NCI-H1092 (cell line): Measurements from ENCODE around the gene PDCD4.

Experiments used
- DNase-seq: peaks from one replicate; lab custom pipeline; 2025; lab: John Stamatoyannopoulos, UW

PDCD4 gene

DNA sequence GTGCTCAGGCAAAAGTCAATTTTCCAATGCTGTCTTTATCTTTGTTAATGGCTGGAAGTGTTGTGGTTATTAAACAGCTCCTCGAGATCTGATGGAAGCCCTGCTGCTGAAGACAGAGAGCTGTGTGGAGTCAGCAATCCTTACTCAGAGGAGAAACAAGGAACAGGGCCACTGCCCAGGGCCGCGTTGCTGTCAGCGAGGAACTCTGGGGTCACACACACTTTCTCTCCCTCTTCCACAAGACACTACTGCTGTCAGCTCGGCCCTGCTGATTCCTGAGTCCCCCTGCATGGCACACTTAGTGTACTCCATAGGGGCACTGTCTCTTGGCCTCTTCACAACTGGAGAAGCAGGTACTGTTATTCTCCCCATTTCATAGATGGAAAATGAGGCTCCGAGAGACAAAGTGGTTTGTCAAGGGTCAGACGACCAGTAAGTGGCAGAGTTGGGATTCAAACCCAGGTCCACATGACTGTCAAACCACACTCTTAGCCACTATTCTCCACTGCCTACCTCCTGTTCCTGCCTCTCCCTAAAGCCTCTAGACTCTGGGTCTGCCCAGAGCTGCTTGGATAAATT, 29.3 kb upstream of the PDCD4 start:
- no peak for DNase-seq

DNA sequence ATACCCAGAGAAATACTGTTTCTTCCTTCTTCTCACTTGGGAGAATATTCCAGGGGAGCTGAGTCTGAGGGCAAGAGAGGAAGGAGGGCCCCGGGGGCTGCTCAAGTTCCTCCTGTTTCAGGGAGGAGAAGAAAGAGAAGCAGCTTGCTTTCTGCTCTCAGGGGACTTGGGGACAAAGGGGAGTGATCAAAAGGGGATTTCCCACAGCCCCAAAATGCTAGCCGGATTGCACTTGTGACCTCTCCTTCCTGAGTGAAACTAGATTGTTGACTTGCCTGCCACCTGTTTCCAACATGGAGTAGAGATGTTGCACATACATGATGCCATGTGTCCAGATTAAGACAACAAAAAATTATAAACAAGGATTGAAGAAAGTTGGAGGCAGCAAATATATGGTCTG, 28.7 kb upstream of the PDCD4 start:
- no peak for DNase-seq

DNA sequence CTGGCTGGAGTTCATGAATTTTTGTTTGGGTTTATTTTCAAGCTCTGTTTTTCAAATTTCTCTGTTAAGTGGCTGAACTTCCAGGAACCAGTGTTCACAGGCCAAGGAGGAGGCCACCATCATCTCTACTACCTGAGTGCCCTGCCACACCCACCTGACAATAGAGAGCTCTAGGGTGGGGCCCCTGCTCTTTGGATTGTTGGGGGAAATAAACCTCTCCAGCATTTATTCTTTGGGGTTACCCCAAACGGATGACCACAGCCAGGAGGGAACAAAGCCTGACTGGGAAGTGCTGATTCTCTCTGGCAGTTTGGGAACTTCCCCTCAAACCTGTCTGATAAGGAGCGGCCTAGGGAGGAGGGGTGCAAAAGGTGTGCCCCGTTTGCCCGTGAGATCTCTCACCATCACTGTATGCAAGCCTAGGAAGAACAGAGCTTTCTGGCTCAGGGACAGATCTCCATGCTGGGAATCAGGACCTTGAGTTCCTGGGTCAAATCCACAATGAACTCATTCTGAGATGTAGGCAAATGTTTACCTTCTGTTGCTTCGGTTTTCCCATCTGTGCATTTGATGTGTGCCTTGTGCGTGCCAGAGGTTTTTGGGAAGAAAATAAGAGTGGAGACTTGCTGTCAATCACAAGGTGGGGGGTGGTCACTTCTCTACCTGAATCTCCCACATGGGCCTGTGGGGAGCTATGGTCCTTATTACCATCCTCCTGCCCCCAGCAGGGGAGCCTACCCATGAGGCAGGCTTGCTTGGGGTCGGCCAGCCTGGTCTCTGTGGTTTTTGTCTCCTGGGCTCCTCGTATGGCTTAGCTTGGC, 27.7 kb upstream of the PDCD4 start:
- no peak for DNase-seq

DNA sequence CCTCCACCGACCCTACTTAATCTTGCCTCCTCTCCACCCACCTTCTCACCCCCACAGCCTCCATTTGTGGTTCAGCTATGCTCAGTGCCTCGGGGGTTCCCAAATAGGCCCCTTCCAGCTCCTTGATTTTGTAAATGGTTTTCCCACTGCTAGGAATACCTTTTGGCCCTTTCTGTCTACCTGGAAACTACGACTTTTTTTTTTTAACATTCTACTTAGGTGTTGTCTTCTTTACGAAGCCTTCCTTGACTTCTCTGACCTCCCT, 27.2 kb upstream of the PDCD4 start:
- no peak for DNase-seq

DNA sequence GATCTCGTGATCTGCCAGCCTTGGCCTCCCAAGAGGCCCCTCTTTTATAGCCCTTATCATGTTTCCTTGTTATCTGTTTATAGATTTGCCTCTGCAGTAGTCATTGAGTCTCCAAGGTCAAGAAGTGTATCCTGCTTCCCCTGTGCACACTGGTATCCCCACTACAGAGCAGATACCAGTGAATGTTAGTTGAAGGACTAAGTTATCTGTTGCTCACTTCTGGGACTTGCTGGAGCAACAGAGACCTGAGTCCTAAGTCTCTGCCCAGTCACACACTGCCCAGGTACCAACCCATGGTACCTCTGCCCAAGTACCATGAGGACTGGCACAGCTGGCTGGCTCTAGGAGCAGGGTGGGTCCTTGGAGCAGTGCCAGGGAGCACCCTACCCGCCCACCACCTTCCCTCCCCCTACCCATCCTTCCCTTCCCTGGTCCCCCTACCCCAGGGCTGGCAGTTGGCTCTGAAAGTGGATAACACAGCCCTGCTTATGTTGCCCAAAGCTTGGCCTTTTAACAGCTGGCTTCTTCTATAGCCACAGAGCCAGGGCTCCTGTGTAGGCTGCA, 26.5 kb upstream of the PDCD4 start:
- no peak for DNase-seq

DNA sequence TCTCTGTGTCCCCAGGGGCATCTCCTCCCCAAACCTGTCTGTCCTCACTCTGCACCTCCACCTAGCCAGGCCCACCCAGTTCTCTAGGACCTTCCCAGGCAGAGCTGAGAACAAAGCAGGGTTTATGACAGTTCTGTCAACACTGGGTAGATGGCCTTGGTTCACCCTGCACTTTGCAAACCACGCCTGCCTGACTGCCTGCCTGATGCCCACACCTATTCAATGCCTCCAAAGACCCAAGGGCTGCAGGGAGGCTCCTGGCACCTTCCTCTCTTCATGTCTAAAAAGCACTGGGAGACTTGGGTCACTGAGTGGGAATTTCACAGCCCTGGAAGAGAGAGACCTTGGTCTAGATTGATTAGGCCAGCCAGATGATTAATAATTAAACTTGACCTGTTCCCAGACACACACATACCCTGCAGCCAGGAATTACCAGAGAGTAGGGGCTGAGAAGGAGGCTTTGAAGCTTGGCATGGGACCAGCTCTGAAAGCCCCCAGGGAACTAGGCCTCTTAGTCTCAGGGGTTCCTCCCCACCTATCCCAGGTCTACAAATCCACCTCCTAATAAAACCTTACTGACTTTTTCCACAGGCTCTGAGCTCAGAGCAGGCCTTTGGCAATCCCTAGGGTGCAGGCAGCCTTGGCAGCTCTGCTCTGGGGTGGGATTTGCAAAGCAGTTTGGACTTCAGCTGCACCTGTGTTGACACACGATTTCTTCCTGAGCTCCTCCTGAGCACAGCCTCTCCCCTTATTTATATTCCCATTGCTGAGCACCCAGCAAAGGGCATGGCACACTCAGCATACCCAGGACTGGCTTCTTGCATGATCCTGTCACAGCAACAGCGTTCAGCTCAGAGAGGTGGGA, 25.7 kb upstream of the PDCD4 start:
- peak; percentile 21 for DNase-seq

DNA sequence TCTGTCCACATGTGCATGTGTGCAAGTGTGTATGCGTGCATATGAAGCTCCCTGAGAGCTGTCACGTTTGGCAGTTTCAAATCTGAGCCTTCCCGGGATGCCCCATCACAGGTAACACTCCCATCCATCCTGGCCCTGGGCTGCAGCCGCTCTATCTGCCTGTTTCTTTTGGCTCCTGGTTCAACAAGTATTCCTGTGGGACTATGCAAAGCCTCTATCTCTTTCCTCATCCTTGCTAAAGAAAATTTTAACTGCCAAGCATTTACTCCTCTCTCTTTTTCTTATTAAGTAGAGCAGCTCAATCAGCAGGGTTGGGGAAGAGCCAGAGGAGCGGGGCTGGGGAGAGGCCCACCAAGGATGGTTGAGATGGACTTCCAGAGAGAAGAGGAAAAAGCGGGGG, 24.4 kb upstream of the PDCD4 start:
- DNase-seq: no peak

DNA sequence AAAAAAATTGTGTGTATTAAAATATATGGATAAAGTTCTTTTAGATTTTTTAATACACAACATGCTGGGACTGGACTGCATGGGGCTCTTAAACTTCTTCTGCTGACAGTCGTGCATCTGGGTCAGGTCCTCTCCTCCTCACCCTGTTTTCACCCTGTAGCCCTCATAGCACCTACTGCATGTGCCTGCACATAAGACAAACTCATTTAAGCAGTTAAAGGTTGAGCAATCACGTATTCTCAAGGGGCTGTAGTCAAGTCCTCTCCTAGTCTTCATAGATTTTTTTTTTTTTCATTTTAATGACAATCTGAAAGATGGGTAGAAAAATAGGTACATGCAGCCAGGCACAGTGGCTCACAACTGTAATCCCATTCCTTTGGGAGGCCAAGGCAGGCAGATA, 23.6 kb upstream of the PDCD4 start:
- DNase-seq: no peak

DNA sequence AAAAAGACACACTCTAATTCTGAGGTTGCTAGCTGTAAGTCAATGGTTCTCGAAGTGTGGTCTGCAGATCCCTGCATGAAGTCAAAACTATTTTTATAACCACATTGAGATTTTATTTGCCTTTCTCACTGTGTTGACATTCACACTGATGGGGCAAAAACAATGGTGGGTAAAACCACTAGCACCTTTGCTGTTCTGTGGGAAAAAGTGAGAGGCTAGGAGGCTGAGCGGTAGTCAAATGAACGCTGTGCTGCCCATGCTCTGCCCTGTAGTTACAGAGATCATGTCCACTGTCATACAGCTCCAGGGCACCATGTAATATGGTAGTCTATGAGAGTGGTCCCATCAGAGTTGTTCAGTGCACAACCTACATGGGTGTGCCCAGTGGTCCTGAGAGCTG, 21.6 kb upstream of the PDCD4 start:
- no peak for DNase-seq

DNA sequence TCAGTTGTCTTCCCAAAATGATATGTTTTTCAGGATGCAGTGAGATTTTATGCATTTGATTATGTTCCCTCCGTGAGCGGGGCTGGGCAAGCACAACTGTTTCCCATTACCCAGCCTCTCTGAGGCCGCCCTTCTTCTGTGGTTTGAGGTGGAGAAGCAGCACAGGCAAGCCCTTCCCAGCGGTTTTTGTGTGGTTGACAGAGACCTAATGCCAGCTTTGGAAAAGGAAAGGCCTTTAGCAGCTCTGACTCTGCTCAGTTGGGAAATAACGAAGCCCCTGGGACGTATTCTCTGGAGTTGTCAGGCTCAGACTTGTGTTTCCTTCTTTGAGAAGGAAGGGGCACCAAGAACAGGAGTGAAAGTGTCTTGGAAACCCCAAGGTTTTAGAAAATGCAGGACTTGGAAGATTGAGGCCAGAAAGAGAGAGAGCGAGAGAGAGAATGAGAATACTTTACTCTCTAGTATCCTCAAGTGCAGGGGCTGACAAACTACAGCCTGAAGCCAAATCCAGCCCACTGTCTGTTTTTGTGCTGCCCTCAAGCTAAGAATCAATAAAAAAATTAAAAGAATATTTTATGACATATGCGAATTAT, 20.6 kb upstream of the PDCD4 start:
- no peak for DNase-seq

DNA sequence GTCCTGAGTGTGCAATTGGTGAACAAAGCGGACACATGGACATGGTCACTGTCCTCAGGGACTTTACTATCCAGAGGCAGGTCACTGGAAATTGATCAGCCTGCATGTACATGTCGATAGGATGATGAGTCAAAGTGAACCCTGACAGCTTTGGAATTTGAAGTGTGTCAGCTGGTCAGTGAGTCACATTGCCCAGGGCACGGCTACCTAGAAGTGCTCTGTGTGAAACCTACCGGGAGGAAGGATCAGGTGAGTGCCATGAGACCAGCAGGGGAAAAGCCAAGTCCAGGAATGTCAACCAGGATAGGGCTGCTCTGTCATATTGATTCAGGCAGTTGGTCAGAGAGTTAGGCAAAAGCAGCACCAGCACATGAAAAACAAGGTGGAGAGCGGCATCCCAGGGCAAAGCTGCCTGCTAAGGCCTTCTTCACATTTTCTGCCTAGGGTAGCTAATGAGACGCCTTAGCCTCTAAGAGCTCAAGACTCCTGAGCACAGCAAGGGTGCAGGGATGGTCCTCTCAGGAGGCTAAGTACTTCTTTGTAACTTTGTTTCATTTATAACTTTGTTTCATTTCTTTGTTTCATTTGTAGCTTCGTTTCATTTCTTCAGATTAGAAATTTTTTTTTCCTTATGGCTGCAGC, 19.4 kb upstream of the PDCD4 start:
- no peak for DNase-seq

DNA sequence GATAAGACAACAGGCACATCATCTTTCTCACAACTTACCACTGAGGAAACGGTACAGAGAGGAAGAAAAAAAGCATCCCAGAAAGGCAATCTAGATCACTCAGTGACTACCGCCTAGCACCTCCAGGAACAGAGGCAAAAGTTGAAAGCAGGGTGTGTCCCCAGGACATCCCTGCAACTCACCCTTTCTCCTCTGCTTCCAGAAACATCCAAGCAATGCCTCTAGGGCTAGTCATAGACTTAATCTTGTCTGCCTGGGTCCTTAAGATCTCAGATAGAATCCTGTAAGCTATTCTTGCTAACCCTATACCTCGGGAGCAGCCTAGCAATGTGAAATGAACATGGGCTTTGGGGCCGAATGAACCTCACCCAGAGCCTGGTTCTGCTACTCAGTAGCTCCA, 18.8 kb upstream of the PDCD4 start:
- no peak for DNase-seq

DNA sequence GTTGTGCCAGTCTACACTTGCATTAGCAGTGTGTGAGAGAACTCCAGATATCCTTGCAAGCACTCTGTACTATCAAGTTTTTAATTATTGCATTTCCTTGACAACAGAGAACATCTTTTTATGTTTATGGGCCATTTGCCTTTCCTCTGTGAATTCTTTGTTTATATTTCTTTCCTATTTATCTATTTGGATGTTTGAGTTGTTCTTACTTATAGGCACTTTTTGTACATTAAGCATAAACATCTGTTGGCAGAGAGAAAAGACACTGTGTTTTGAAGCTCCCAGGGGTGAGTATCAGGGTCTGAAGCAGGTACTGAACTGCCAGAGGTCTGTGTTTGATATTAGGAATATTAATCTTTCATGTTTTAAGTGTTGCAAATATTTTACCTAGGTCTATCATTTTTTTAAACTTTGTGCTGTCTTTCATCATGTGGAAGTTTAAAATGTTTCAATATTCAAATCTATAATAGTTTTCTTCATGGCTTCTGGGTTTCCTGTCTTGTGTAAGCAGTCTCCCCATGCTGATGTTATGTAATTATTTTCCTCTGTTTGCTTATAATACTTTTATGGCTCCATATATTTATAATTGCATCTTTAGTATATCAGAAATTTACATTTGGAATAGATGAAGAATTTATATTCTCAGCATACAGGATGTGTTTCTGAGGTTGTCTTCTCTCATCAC, 17.7 kb upstream of the PDCD4 start:
- no peak for DNase-seq

DNA sequence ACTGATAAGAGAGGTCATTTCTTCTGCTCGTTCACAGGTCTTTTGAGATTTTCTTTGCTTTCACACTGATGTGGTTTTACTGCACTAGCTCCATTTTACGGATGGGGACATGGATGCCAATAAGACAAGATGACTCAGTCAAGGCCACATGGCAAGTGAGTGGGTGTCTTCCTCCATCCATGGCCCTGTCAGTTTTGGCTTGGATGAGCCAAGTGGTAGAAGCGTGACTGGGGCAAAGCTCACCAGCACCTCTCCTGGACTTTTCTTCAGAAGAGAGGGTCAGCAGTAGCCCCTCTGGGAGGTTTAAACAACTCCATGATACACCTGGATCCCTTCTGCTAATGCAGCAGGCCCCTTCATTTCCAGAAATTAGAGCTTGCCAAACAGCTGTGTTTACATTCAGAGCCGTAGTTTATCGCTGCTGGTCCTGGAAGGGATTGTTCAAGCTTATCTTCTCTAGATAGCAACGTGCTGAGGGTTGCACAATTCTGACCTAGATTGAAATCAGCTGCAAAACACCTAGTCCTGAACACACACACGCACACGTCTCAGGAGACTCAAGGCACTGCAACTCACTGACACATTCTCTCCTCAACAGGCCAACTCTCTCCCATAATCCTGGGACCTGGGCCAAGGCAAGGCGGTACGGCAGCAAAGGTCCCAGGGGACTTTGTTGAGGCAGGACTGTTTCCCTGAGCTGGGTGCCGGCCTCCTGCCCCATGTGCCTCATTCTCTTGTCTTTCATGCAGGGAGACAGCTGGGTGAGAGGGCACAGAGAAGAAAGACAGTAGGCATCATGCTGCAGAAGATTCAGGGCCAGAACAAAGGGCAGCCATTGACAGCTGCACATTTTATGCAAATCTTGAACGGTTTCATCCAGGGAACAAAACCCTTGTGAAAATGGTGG, 14.2 kb upstream of the PDCD4 start:
- peak; percentile 90 for DNase-seq

DNA sequence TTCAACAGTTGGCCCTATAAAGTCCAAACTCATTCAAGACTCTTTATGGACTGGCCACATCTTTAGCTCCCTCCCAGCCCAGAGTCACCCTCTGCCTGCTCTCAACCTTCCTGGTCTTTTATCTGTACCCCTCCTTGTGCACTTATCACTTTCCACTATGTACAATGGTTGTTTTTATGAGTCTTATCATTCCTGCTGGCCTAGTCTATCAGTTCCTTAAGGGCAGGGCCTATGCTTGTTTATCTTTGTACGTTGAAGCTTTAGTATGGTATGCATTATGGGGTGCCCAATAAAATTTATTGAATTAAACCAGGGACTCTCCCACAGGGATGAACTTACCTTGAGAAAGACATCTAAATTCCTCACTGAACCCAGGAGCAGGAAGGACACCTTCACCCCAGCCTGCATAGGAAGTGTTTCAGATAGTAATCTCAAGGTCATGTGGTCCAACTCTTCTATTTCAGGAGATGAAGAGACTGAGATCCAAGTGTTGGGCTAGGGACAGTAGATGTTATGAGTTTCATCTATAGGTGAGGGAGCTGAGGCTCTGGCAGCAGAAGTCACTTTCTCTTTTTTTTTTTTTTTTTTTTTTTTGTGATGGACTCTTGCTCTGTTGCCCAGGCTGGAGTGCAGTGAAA, 13.3 kb upstream of the PDCD4 start:
- DNase-seq: no peak

DNA sequence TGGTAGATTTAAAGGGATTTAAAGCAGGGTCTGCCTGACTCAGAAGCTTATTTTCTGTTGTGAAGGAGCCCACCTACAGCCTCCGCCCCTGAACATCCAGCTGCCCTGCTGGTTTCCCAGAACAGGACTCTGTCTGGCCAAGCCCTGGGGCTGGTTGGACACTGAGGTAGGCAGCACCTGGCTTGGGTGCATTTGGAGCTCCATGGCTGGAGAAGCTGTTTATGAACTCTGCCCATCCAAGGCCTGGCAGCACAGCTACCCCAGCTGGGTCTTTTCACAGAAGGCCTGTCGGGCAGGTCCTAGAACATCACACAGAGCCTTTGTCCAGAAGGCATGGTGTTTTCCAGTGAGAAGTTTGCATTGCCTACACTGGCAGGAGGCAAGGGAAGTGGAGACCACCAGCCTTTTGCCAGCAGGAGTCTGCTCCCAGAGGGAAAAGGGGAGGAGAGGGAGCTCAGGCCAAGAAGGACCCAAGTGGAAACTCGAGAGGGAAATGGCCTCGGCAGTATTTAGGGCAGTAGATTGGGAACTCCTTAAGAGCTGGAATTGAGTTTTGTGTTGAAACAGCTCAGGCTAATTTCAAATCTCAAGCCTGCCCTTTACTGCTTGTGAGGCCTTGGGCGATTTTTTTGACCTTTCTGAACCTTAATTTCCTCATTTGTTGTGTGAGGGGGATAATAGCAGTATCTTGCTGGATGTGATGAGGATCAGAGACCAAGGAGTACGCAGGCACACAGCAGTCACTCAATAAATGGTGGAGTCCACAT, 12.3 kb upstream of the PDCD4 start:
- DNase-seq: no peak

DNA sequence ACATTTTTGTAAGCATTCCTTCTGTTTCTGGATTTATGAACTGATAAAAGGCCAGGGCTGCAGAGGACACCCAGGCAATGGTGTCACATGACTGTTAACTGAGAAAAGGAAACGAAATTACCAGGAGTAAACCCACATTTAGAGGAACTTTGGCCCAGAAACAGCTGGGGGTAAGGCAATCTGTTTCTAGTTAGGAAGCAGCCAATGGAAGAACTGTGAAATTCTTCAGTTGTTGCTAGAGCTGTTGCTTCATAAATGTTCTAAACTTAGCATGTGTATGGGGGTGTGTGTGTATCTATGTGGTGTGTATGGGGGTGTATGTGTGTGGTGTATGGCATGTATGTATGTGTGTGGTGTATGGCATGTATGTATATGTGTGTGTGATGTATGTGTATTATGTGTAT, 11.8 kb upstream of the PDCD4 start:
- DNase-seq: no peak

DNA sequence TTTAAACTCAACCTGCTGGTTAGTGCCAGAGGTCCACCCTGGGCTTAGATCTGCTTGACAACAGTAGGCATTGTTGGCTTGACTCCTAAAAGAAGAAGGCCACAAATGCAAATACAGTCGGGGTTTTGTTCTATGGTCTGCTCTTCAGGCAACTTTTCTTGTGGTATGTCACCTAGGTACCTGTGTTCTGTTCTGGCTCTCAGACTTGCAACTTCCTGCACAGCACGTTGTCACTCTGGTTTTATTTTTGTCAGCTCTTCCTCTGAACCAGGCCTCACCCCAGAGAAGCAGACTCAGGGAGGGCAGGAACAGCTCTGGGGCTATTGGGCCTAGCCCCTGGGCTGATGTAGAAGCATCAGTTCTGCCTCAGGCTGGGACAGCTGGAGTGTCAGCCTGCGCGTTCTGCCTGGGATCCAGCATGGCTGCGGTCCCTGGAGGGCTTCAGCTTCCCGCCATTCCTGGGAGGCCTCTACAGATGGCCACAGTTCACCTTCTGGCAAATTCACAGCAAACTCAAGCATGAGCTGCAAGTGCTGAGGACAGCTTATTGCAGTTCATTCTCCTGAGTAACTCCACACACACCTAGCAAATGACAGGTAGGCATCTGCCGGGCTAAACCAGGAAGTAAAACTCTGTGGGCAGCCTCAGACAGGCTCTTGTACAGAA, 11.0 kb upstream of the PDCD4 start:
- no peak for DNase-seq

DNA sequence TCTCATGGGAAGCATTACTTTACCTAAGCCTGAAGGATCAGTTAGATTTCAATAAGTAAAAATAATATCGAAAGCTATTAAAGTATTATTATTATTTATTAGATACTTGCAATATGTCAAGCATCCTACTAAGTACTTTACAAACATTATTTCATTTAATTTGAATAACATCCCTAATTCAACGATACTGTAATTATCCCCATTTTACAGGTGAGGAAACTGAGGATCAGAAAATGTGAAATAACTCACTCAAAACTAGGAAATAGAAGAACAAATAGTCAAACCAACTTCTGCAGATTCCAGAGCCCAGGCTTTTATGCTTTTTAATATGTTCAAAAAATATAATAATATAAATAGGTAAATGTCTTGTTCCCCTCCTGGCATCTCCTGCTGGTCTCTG, 10.3 kb upstream of the PDCD4 start:
- no peak for DNase-seq
